ENCODE results near the gene TUBE1. TPM values are rescaled to one million over a fixed set of nuclear protein-coding genes. Genes with fewer than 3 reads are reported as not detected.
A peak's percentile ranks its signal among the peaks of the same experiment; 100 is the strongest.

TUBE1 gene
- total RNA-seq, 2 experiments from 2014 or later: 28.2 to 30.8 TPM

DNA sequence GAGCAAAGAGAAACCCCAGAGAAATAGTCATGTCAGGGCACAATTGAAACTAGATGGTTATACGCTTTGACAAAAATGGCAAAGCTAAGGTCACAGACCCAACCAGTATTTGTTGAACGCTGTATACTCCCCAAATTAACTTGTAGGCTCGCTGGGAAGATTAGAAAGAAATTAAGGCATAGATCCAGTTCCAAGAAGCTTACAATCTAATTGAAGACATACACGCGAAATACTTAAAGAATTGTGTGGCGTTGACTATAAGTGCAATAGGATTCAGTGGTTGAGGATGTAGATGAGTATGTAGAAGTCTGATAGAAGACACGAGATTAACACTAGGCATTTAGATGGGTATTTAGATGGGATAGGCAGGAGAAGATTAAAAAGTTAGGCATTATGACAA is 634 bp upstream of the TUBE1 start:
- CTCF ChIA-PET: interaction anchor here (1.3 to 2.2 kb wide), 3 partner anchors 75 to 829 kb away, joined by 3 to 16 read pairs (median 6); a partner anchor contains a TSS
- peaks cover 3% of the 10 kb centered on the region for H3K4me1 ChIP-seq (ENCODE audit: insufficient read depth, low read length)
- TF ChIP-seq, protein P1, sequence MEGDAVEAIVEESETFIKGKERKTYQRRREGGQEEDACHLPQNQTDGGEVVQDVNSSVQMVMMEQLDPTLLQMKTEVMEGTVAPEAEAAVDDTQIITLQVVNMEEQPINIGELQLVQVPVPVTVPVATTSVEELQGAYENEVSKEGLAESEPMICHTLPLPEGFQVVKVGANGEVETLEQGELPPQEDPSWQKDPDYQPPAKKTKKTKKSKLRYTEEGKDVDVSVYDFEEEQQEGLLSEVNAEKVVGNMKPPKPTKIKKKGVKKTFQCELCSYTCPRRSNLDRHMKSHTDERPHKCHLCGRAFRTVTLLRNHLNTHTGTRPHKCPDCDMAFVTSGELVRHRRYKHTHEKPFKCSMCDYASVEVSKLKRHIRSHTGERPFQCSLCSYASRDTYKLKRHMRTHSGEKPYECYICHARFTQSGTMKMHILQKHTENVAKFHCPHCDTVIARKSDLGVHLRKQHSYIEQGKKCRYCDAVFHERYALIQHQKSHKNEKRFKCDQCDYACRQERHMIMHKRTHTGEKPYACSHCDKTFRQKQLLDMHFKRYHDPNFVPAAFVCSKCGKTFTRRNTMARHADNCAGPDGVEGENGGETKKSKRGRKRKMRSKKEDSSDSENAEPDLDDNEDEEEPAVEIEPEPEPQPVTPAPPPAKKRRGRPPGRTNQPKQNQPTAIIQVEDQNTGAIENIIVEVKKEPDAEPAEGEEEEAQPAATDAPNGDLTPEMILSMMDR (IDR thresholded peaks at IDR 0.05): no peak
- H3K4me3 ChIP-seq (ENCODE audit: low read length): peak overlapping the region; percentile 88
- Mint-ChIP-seq H3K27ac (no peak overlapping the region), H3K36me3 (ENCODE audit: low read depth) (peaks cover 27% of the 10 kb centered on the region), H3K9me3 (no peaks in the 10 kb centered on the region), H3K4me1 (ENCODE audit: low read depth) (peaks cover 11% of the 10 kb centered on the region), H3K4me3 (no peak overlapping the region), H3K27me3 (peaks cover 31% of the 10 kb centered on the region)
- intact Hi-C loops (cut with DNase I, micrococcal nuclease): loop anchor here (1.0 to 10.0 kb wide), 6 partner anchors 45 to 1903 kb away; partner anchors contain the start of genes CDC40 (in 1 of the 2) and REV3L (in 1 of the 2)
- ATAC-seq (ENCODE audit: poor library complexity): no peak
- H3K9me3 ChIP-seq (ENCODE audit: control insufficient read depth in 1 of 2, insufficient read depth in 1 of 2, low read length in 2 of 2): no peaks in the 10 kb centered on the region
- peak overlapping the region; percentile 60 to 84 for H3K27ac ChIP-seq (ENCODE audit: low read depth in 1 of 2, low read length in 2 of 2)
- no peak for DNase-seq
- peaks cover 0 to 6% of the 10 kb centered on the region in 2 experiments for H3K27me3 ChIP-seq (ENCODE audit: control insufficient read depth in 1 of 2, insufficient read depth in 2 of 2, low read length in 2 of 2)
- POLR2A ChIA-PET: interaction anchor here (0.9 to 1.8 kb wide), 14 partner anchors 9 to 1274 kb away, joined by 3 to 11 read pairs (median 4); partner anchors contain the start of genes AMD1, CDK19, GTF3C6 and REV3L
- peaks cover 18% of the 10 kb centered on the region for H3K36me3 ChIP-seq (ENCODE audit: insufficient read depth, low read length)

DNA sequence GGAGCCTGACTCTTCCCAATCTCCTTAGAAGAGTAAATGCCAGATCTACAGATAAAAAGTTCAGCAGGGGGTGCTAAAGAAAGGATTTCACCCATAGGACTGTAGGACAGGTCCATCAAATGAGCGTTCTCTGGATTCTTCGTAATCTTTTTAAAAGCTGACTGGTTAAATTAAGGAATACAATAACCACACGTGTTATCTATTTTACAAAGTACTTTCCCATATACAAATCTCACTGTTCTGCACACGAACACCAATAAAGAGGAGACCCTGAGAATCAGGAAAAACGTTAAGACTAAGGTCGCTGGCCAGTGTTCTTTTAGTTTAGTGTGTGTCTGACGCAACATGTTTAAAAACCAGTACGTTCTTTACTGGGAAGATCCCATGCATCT is 542 bp downstream of the TUBE1 start:
- Mint-ChIP-seq H3K4me3 (no peak overlapping the region), H3K27ac (no peak overlapping the region), H3K27me3 (peaks cover 22% of the 10 kb centered on the region), H3K9me3 (no peaks in the 10 kb centered on the region), H3K36me3 (ENCODE audit: low read depth) (peaks cover 39% of the 10 kb centered on the region), H3K4me1 (ENCODE audit: low read depth) (peaks cover 11% of the 10 kb centered on the region)
- intact Hi-C loops (cut with DNase I, micrococcal nuclease): loop anchor here (1.0 to 10.0 kb wide), 6 partner anchors 43 to 1902 kb away; partner anchors contain the start of genes CDC40 (in 1 of the 2) and REV3L (in 1 of the 2)
- POLR2A ChIA-PET: interaction anchor here (0.8 to 1.8 kb wide), 15 partner anchors 10 to 1273 kb away, joined by 3 to 11 read pairs (median 5); partner anchors contain the start of genes CDK19, GTF3C6, REV3L and TRAF3IP2
- peaks cover 3% of the 10 kb centered on the region for H3K4me1 ChIP-seq (ENCODE audit: insufficient read depth, low read length)
- no peaks in the 10 kb centered on the region for H3K9me3 ChIP-seq (ENCODE audit: control insufficient read depth in 1 of 2, insufficient read depth in 1 of 2, low read length in 2 of 2)
- TF ChIP-seq, protein P1 (IDR thresholded peaks at IDR 0.05): peak; percentile 22
- H3K27ac ChIP-seq (ENCODE audit: low read depth in 1 of 2, low read length in 2 of 2): peak overlapping the region; percentile 60 to 84
- CTCF ChIA-PET: interaction anchor here (1.1 to 2.2 kb wide), 7 partner anchors 12 to 828 kb away, joined by 3 to 16 read pairs (median 4); a partner anchor contains a TSS
- DNase-seq: peak in 3 of 14 experiments; percentile 19 to 48 (median 44)
- peak overlapping the region; percentile 88 for H3K4me3 ChIP-seq (ENCODE audit: low read length)
- peaks cover 0 to 6% of the 10 kb centered on the region in 2 experiments for H3K27me3 ChIP-seq (ENCODE audit: control insufficient read depth in 1 of 2, insufficient read depth in 2 of 2, low read length in 2 of 2)
- ATAC-seq (ENCODE audit: poor library complexity): peak; percentile 5
- H3K36me3 ChIP-seq (ENCODE audit: insufficient read depth, low read length): peaks cover 18% of the 10 kb centered on the region

GRCh38 chr6:112085286-112086065 is 1.8 kb downstream of the TUBE1 start:
- intact Hi-C loops (cut with DNase I, micrococcal nuclease): loop anchor here (2.0 to 10.0 kb wide), 6 partner anchors 75 to 1901 kb away; partner anchors contain the start of genes CDC40 (in 1 of the 2) and REV3L (in 1 of the 2)
- TF ChIP-seq, protein P1 (IDR thresholded peaks at IDR 0.05): no peak
- peaks cover 3% of the 10 kb centered on the region for H3K4me1 ChIP-seq (ENCODE audit: insufficient read depth, low read length)

More at GRCh38 chr6:112085286-112086065, 1.8 kb downstream of the TUBE1 start:
- H3K36me3 Mint-ChIP-seq (ENCODE audit: low read depth): peaks cover 45% of the 10 kb centered on the region
- H3K9me3 Mint-ChIP-seq: no peaks in the 10 kb centered on the region
- Histone ChIP-seq H3K4me3 (ENCODE audit: low read length) (no peak overlapping the region), H3K36me3 (ENCODE audit: insufficient read depth, low read length) (peaks cover 25% of the 10 kb centered on the region), H3K27me3 (ENCODE audit: control insufficient read depth in 1 of 2, insufficient read depth in 2 of 2, low read length in 2 of 2) (peaks cover 0 to 6% of the 10 kb centered on the region in 2 experiments), H3K9me3 (ENCODE audit: control insufficient read depth in 1 of 2, insufficient read depth in 1 of 2, low read length in 2 of 2) (no peaks in the 10 kb centered on the region), H3K27ac (ENCODE audit: low read depth in 1 of 2, low read length in 2 of 2) (no peak overlapping the region)
- peaks cover 11% of the 10 kb centered on the region for H3K4me1 Mint-ChIP-seq (ENCODE audit: low read depth)
- peaks cover 15% of the 10 kb centered on the region for H3K27me3 Mint-ChIP-seq
- POLR2A ChIA-PET: interaction anchor here (0.6 kb wide), 1 partner anchor 27 kb away, joined by 3 read pairs; no protein-coding TSS in a partner anchor
- no peak overlapping the region for H3K27ac Mint-ChIP-seq
- CTCF ChIA-PET: interaction anchor here (1.1 to 2.2 kb wide), 3 partner anchors 10 to 78 kb away, joined by 4 to 16 read pairs (median 4); no protein-coding TSS in a partner anchor
- H3K4me3 Mint-ChIP-seq: peak overlapping the region; percentile 77
- DNase-seq (no peak), ATAC-seq (ENCODE audit: poor library complexity) (no peak)
